ENCODE measurements around the gene CXXC5.

CXXC5 gene

GRCh38 chr5:139683295-139684271, 35.4 kb downstream of the CXXC5 start:
- no peak for DNase-seq

DNA sequence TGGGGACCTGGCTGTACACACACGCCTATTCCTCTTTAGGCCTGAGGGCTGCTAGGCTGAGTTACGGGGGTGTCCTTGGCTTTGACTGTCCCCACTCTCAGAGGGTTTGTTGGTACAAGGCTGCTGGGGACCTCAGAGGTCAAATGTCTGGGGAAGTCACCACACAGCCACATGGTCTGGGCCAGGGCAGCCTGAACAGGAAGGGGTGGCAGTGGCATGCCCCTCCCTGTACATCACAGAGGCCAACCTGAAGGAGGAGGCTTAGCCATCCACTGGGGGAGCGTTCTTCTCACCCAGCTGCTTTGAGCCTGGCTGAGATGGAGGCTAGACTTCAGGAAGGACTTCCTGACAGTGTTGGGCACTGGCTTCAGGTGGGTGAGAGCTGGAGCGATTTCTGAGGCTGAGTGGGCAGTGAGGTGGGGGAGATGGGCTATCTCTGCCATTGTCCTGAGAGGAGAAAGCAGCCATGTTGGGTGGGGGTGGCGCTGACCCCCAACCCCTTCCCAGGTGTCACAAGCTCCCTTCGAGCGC, 36.3 kb downstream of the CXXC5 start:
- no peak for DNase-seq

DNA sequence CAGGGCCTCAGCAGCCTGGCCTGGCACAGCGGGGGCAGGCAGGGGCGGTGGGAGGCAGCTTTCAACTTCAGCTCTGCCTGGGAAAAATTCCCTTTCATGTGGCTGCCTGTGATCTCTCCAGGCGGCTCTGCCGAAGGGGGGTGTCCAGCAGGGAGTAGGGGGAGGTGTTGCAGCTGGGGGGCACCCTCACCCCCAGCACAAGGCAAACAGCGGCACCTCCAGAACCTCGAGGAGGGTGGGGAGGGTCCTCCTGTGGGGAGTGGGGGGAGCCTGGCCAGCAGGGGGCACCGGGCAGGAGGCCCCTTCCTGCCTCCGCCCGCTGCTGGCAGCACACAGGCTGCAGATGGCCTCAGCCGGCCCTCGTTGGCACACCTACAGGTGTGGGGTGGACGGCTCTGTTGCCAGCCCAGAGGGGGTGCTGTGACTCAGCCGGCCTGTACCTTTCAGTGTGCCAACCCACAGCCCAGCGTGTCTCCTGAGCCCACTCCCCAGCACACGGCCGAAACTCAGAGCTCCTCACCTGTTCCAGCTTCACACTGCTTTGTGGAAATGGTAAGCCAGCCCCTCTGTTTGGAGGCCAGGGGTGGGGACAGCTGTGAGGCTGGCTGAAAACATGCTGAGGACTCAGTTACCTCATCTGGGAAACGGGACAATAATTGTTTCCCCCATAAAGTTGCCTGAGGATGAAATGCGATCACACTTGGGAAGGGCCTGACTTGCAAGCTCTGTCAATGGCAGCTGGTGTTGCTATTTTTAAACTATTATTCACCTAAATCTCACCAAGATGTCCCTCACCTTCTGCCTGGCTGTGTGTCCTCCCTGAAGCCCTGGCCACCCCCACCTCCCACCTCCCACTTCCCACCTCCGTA, 37.0 kb downstream of the CXXC5 start:
- DNase-seq = no peak

GRCh38 chr5:139685886-139686285, 37.7 kb downstream of the CXXC5 start:
- no peak for DNase-seq

DNA sequence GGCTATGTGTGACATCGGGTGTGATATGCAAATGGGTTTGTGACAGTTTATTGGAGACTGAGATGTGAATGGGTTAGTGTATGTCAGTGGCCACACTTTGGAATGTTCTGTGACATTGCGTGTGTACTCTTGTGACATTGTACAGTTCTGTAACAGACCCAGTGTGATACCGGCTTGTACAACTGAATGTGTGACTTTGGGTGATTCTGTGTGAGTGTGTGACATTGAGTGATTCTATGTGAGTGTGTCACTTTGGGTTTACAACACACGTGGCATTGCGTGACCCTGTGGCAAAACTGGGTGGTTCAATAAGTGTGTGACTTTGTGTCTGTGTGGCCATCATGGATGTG, 38.2 kb downstream of the CXXC5 start:
- DNase-seq = no peak

GRCh38 chr5:139686706-139687441, 38.7 kb downstream of the CXXC5 start:
- DNase-seq = no peak

DNA sequence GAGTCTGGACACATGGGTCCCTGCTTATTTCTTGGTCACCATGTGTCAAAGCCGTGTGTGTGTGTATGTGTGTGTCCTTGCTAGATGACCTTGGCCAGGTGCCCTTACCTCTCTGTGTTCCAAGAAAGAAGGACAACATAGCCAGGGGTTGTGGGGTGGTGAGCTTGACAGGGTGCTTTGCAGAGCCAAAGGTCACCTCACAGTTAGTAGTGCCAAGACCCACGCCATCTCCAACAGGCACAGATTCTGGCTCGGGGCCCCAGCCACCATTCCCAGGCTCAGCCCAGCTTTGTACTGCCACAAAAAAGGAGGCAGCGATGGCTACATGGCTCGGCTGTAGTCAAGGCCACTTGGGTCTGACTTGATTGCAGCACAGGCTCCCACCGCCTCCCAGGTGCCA, 39.5 kb downstream of the CXXC5 start:
- no peak for DNase-seq

- no peak for DNase-seq
Observed at GRCh38 chr5:139688088-139688702, 40.0 kb downstream of the CXXC5 start.

- DNase-seq = no peak
Observed at GRCh38 chr5:139688751-139689372, 40.7 kb downstream of the CXXC5 start.

DNA sequence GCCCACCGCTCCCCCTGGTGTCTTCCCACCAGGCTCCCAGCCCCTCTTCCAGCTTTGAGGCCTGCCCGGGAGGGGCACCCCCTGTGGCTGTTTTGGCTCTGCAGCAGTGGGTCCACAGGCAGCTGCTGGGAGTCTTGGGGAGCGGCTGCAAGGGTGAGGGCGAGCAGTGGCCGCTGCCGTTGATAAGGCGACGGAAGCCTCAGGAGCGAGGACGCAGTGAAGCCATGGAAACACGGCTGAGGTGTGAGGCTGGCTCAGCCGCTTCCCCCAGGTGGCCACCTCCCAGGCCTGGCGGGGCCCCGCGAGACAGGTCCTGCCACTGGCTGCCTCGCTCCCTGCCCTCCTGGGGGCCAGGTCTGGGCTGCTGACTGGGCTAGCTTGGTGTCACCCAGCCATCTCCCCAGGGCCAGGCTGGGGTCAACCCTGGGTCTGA, 41.5 kb downstream of the CXXC5 start:
- DNase-seq = no peak

DNA sequence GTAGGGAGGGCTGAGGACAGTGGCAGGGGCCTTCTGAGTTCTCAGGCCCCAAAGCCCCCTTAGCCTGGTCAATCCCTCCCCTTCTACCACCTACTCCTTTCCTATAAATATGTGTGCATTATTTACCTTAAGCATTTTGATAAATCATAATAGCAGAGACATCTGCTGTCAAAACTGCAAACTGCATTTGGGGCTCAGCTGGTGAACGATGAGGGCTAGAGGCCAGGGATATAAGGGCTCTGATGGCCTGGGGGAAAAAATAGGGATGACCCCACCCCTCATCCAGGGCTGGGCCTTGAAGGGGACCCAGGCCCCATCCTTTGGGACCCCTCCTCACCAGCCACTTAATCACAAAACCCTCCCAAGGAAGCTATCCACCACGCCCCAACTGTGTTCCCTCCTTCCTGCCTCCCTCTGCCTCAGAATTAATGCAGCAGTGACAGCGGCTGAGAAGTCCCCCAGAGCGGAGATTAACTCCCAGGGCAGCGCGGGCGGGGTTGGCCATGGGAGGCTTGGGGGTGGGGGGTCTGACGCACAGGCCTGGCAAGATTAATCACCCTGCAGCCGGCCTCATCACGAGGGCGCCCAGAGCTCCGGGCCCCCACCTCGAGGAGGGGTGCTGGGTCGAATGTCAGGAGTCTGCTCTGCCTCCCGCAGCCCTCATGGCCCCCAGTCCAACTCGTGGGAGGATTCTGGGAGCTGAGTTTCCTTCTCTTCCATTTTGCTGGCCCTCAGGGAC, 42.1 kb downstream of the CXXC5 start:
- no peak for DNase-seq

DNA sequence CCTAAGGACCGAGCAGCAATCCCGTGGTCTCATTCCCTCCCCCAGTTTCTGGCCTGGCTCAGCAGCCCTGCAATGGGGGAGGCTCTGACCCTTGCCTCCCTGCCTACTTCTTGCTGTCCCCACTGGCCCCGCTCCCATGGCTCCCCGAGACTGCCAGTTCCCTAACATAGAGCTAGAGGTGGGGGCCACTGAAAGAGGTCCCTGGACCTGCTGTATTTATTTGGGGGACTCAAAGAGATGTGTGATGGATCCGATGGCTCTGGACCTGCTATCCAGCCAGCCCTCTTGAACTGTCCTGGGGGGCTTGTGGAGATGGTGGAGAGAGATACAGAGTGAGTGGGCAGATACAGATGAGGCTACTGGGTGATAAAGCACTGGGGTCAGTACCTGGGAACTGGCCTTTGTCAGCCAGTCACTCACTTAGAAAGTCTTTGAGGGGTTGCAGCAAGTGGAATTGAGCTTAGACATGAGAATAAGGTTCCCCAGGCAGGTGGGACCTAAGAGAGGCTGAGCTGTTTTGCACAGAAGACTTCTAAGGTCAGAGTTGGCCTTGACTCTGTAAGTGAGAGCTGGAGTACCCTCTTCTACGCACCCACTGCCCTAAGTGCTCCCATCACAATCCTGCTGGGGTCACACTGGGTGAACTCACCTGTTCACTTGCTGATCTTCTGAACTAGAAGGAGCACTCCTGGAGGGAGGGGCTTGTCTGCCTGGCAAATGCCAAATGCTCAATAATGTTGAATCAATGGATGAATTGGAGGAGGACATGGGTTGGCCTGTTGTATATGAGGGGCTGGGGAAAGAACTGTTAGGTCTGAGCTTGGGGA, 42.9 kb downstream of the CXXC5 start:
- no peak for DNase-seq

GRCh38 chr5:139692148-139692547, 44.0 kb downstream of the CXXC5 start:
- no peak for DNase-seq

GRCh38 chr5:139692679-139693308, 44.6 kb downstream of the CXXC5 start:
- DNase-seq = no peak

GRCh38 chr5:139693676-139694364, 45.7 kb downstream of the CXXC5 start:
- no peak for DNase-seq

- no peak for DNase-seq
Observed at GRCh38 chr5:139694556-139695177, 46.5 kb downstream of the CXXC5 start.

- no peak for DNase-seq
Observed at GRCh38 chr5:139695178-139695573, 47.0 kb downstream of the CXXC5 start.

- DNase-seq = no peak
Observed at GRCh38 chr5:139696167-139696893, 48.2 kb downstream of the CXXC5 start.
